Esophagus squamous epithelium (tissue), 5 donors: ENCODE measurements around the gene MAP1B. TPM values are rescaled to one million over a fixed set of nuclear protein-coding genes. Genes with fewer than 3 reads are reported as not detected.

Experiments
- DNase-seq: peaks from one replicate; lab custom pipeline; 2025; lab: John Stamatoyannopoulos, UW
- H3K27ac ChIP-seq, 4 donors: fragments of 200-600 bp; sonication (generic); one replicate each; pipeline ENCODE4 v1.5.1; 2016 to 2019; ENCODE audit warnings: mild to moderate bottlenecking in 1 of 4
- H3K27me3 ChIP-seq, 4 donors: fragments of 200-600 bp; sonication (generic); 1 replicate in 3 of 4; 2 replicates in 1 of 4; pipeline versions ENCODE4 v1.5.1 to v1.6.0; 2017 to 2021; ENCODE audit warnings: antibody characterized with exemption in 1 of 4
- H3K36me3 ChIP-seq, 3 donors: fragments of 200-600 bp; sonication (generic); one replicate each; pipeline ENCODE4 v1.5.1; 2016 to 2019
- H3K4me1 ChIP-seq, 3 donors: fragments of 200-600 bp; sonication (generic); one replicate each; pipeline ENCODE4 v1.5.1; 2017 to 2019
- H3K4me3 ChIP-seq, 4 donors: fragments of 200-600 bp; sonication (generic); 1 replicate in 3 of 4; 2 replicates in 1 of 4; pipeline ENCODE4 v1.5.1; 2016 to 2019; ENCODE audit warnings: mild to moderate bottlenecking in 2 of 4, moderate library complexity in 1 of 4
- H3K9me3 ChIP-seq, 3 donors: fragments of 200-600 bp; sonication (generic); one replicate each; pipeline ENCODE4 v1.5.1; 2016 to 2019
- POLR2A ChIP-seq, 4 donors: fragments of 450-650 bp; IDR thresholded peaks; one replicate each; pipeline ENCODE4 v1.6.1; 2017; ENCODE audit warnings: antibody characterized with exemption in 4 of 4, mild to moderate bottlenecking in 4 of 4, moderate library complexity in 3 of 4
- WGBS, 2 donors: methylation state at CpG; one replicate each; pipeline ENCODE4 v1.1.5; 2018; 5-methylcytosine and 5-hydroxymethylcytosine counted together
- intact Hi-C: fragments of 100-400 bp; cut with DNase I; formaldehyde crosslinking; loops from one replicate; pipeline ENCODE4 v1.15.0; 2022
- total RNA-seq, 4 donors: library from RNA; depleted of rRNA; stranded (reverse); fragments of >200 nt; gene quantifications; one replicate each; pipeline ENCODE4 v1.1.0, GENCODE V29; 2016
- TF ChIP-seq, protein P1 (sequence below), 6 experiments: fragments of 450-650 bp in 4 of 6; fragments of 200-600 bp in 2 of 6; sonication (generic) in 2 of 6; IDR thresholded peaks; one replicate each; pipeline ENCODE4 v1.5.1; 2016 to 2019; ENCODE audit warnings: antibody characterized with exemption in 6 of 6, mild to moderate bottlenecking in 4 of 6, moderate library complexity in 4 of 6
- donor health status: DM: yes; HTN: yes; CAD: no.

Gene MAP1B
- total RNA-seq, 4 donors from 2014 or later = 8.2 to 180 (median 29.6) TPM

DNA sequence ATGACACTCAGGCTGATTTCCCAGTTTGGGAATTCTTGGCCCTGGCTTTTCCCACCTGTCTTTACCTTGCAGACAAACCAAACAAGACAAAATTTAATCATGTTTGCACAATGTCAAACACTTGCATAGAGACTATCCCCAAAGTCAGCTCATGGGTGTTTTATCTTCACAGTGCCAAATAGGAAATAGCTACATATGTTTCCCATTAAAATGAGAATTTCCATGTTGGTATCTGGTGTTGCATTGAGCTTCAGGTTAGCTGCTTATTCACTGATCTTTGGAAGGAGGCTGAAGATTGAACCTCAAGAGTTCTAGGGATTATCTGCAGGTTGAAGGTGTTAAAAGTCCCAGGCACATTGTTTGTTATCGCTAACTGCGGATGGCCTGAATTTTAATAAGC lies 19.5 kb downstream of the MAP1B start:
- intact Hi-C loops = no loop called here
- Histone ChIP-seq H3K9me3 (no peaks in the 10 kb centered on the region), H3K4me3 (no peak overlapping the region), H3K27ac (no peak overlapping the region), H3K4me1 (peaks cover 7 to 19% (median 9%) of the 10 kb centered on the region in 3 donors), H3K36me3 (no peaks in the 10 kb centered on the region), H3K27me3 (peaks cover 0 to 50% (median 0%) of the 10 kb centered on the region in 4 donors)
- 100% methylated on average over 2 of the region's 2 CpGs for WGBS, 2 donors
- no peak for TF ChIP-seq POLR2A (IDR thresholded peaks at IDR 0.05)
- TF ChIP-seq, protein P1, sequence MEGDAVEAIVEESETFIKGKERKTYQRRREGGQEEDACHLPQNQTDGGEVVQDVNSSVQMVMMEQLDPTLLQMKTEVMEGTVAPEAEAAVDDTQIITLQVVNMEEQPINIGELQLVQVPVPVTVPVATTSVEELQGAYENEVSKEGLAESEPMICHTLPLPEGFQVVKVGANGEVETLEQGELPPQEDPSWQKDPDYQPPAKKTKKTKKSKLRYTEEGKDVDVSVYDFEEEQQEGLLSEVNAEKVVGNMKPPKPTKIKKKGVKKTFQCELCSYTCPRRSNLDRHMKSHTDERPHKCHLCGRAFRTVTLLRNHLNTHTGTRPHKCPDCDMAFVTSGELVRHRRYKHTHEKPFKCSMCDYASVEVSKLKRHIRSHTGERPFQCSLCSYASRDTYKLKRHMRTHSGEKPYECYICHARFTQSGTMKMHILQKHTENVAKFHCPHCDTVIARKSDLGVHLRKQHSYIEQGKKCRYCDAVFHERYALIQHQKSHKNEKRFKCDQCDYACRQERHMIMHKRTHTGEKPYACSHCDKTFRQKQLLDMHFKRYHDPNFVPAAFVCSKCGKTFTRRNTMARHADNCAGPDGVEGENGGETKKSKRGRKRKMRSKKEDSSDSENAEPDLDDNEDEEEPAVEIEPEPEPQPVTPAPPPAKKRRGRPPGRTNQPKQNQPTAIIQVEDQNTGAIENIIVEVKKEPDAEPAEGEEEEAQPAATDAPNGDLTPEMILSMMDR (IDR thresholded peaks at IDR 0.05) = no peak
- DNase-seq = no peak

DNA sequence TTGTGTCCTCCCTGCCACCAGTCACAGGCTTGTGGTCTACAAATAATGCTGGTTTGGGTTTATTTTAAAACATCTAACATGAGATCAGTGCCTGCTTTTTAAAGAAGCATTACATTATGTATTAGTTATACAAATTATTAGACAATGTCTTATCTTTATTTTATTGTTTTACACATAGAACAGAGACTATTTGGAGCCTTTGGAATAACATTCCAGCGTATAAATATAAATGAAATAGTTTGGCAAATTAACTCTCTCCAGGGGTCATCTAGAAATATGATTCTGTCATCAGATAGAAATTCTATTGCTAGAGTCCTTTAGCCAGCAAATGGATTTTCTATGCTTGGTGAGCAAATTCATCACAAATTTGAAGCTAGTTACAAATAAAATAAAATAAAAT lies 22.4 kb downstream of the MAP1B start:
- peaks cover 24 to 41% (median 28%) of the 10 kb centered on the region in 3 donors for H3K4me1 ChIP-seq
- no peaks in the 10 kb centered on the region for H3K9me3 ChIP-seq
- DNase-seq = no peak
- no peaks in the 10 kb centered on the region for H3K36me3 ChIP-seq
- 50 to 75% methylated on average over 1 of the region's 1 CpG for WGBS, 2 donors
- peaks cover 0 to 36% (median 0%) of the 10 kb centered on the region in 4 donors for H3K27me3 ChIP-seq
- TF ChIP-seq, protein P1 (IDR thresholded peaks at IDR 0.05) = no peak
- TF ChIP-seq POLR2A (IDR thresholded peaks at IDR 0.05) = no peak
- H3K4me3 ChIP-seq = no peak overlapping the region
- peak overlapping the region in 1 of 4 donors; percentile 31 for H3K27ac ChIP-seq
- intact Hi-C loops = no loop called here

DNA sequence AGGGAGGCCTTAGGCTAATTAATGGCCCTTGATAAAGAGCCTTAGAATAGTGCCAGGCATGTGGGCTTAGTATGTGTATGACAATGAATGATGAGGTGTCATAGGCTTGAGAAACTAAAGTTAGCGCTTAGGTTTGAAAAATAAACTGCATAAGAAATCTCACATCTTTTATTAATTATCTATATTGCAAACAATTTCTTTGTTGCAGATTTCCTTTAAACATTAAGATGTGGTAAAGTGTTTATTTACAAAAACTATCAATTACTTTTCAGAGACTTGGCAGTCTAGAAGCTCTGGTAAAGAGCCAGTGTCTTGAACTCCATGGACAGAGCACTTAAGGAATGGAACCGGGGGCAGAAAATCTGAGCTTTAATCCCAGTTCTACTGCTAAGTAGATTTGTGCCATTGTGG lies 23.1 kb downstream of the MAP1B start:
- Histone ChIP-seq H3K9me3 (no peaks in the 10 kb centered on the region), H3K4me3 (no peak overlapping the region), H3K27ac (peak overlapping the region in 2 of 4 donors; percentile 9 to 31), H3K36me3 (no peaks in the 10 kb centered on the region), H3K27me3 (peaks cover 0 to 39% (median 0%) of the 10 kb centered on the region in 4 donors), H3K4me1 (peaks cover 24 to 42% (median 34%) of the 10 kb centered on the region in 3 donors)
- intact Hi-C loops = no loop called here
- WGBS, 2 donors = 62 to 69% methylated on average over 2 of the region's 2 CpGs
- no peak for DNase-seq
- TF ChIP-seq POLR2A (IDR thresholded peaks at IDR 0.05) = no peak
- TF ChIP-seq, protein P1 (IDR thresholded peaks at IDR 0.05) = no peak

DNA sequence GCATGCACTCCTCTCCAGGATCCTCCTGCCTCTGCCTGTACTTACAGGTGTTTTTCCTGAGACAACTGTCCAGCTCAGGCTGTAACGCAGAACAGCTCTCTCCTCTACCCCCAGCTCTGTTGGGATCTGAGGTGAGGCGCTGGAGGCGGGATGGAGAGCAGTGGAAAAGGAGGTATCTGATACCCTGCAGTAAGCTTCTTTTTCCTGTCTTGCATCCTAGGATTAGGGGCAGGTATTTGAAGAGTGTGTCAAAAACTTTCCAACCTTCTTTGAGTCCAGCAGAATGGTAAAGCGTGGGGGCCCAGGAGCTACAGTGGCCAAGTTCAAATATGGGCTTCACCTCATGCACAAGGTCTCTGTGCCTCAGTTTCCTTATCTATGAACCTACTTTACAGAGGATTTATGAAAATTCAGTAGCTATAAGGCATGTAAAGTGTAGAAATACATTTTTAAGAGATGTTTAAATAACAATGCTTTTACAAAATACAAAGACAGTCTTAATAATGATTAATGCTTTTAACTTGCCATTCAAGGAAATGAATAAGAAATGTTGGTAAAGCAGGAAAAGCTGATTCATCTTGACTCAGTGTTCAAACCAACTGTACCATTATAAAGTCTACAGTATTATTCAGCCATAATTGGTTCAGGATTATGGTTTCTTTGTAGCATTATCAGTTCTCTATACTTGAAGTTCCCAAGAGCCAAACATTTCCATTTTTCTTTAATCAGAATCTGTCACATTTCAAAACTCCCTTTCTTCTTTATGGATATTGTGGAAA lies 26.1 kb downstream of the MAP1B start:
- TF ChIP-seq, protein P1 (IDR thresholded peaks at IDR 0.05) = no peak
- no peak for TF ChIP-seq POLR2A (IDR thresholded peaks at IDR 0.05)
- no peaks in the 10 kb centered on the region for H3K9me3 ChIP-seq
- H3K27me3 ChIP-seq = peaks cover 0 to 50% (median 0%) of the 10 kb centered on the region in 4 donors
- H3K4me3 ChIP-seq = no peak overlapping the region
- peak overlapping the region in 3 of 4 donors; percentile 6 to 53 (median 25) for H3K27ac ChIP-seq
- DNase-seq = no peak
- 33 to 53% methylated on average over 3 to 4 of the region's 4 CpGs for WGBS, 2 donors
- intact Hi-C loops = no loop called here
- no peaks in the 10 kb centered on the region for H3K36me3 ChIP-seq
- H3K4me1 ChIP-seq = peaks cover 16 to 47% (median 35%) of the 10 kb centered on the region in 3 donors

DNA sequence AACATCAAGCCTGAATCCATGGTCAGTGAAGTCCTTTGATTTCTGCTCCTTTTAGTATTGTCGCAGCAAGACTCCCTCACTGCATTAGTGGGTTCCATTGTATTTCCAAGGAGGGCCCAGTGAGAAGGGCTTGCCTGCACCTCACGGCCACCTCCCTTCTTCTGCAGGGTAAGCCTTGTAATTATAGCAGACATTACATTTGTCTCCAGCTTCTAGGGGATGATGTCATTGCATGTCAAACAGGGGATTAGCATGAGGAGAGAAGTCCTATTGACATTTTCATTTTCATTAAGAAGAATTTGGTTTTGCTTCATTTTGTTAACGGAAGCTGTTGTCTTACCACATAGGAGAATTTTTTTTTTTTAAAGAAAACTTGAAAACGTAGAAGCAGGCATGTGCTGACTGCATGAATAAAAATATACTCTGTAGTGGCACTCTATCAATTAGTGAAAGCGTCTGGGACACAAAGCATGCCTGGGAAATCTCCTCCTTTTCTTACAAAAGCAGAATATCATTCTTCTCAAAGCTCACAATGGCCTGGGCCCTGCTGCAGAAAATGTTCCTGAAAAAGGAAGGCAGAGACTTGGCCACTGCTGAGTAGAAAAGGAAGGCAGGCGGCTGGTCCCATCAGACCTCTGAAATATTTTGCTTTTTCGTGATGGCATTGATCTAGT lies 27.1 kb downstream of the MAP1B start:
- peaks cover 0 to 46% (median 0%) of the 10 kb centered on the region in 4 donors for H3K27me3 ChIP-seq
- H3K36me3 ChIP-seq = no peaks in the 10 kb centered on the region
- peak overlapping the region in 3 of 4 donors; percentile 22 to 53 (median 26) for H3K27ac ChIP-seq
- intact Hi-C loops = no loop called here
- H3K4me3 ChIP-seq = no peak overlapping the region
- DNase-seq = no peak
- no peaks in the 10 kb centered on the region for H3K9me3 ChIP-seq
- WGBS, 2 donors = 48 to 54% methylated on average over 7 of the region's 7 CpGs
- TF ChIP-seq POLR2A (IDR thresholded peaks at IDR 0.05) = no peak
- TF ChIP-seq, protein P1 (IDR thresholded peaks at IDR 0.05) = peak in 1 of 6 experiments; percentile 32
- peaks cover 16 to 55% (median 41%) of the 10 kb centered on the region in 3 donors for H3K4me1 ChIP-seq
